Astrocyte of the cerebellum (primary cell): ENCODE data around the gene NECTIN1.

Source experiments
- DNase-seq: peaks from one replicate; pipeline ENCODE4 v3.0.0-alpha.2; 2011; ENCODE audit warnings: low read depth
- H3K4me3 ChIP-seq: 2 replicates; pipeline ENCODE4 v1.5.1; 2011; ENCODE audit warnings: mild to moderate bottlenecking, low read depth, low read length, moderate library complexity
- in situ Hi-C: cut with HindIII; loops from 2 replicates; pipeline ENCODE4 v1.10.0; 2017; ENCODE audit warnings: low sequenced_read_pairs
- TF ChIP-seq, protein P1 (sequence below): IDR thresholded peaks from 2 replicates; pipeline ENCODE4 v1.5.1; 2012; ENCODE audit warnings: low read length, low read depth, moderate library complexity, mild to moderate bottlenecking; ENCODE audit errors: missing control alignments

NECTIN1 gene

DNA sequence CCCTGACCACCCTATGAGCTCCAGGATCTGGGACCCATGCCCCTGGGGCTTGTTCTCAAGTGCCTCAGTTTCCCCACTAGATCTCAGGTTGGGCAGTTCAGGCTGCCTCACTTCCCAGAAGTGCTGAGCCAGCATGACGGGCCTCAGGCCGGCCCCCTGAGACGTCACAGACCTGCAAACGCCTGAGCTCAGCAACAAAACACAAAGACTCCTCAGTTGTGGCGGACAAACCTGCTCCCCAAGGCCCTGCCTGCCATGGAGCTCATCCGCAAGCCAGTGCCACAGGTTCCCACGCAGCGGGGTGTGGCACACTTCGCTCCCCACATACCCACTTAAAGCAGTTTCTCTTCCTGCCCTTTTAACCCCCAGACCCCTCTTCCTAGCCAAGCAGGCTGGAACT, 45.2 kb downstream of the NECTIN1 start:
- no peak for DNase-seq
- TF ChIP-seq, protein P1, sequence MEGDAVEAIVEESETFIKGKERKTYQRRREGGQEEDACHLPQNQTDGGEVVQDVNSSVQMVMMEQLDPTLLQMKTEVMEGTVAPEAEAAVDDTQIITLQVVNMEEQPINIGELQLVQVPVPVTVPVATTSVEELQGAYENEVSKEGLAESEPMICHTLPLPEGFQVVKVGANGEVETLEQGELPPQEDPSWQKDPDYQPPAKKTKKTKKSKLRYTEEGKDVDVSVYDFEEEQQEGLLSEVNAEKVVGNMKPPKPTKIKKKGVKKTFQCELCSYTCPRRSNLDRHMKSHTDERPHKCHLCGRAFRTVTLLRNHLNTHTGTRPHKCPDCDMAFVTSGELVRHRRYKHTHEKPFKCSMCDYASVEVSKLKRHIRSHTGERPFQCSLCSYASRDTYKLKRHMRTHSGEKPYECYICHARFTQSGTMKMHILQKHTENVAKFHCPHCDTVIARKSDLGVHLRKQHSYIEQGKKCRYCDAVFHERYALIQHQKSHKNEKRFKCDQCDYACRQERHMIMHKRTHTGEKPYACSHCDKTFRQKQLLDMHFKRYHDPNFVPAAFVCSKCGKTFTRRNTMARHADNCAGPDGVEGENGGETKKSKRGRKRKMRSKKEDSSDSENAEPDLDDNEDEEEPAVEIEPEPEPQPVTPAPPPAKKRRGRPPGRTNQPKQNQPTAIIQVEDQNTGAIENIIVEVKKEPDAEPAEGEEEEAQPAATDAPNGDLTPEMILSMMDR = no peak
- no peak overlapping the region for H3K4me3 ChIP-seq
- in situ Hi-C loops = no loop called here

DNA sequence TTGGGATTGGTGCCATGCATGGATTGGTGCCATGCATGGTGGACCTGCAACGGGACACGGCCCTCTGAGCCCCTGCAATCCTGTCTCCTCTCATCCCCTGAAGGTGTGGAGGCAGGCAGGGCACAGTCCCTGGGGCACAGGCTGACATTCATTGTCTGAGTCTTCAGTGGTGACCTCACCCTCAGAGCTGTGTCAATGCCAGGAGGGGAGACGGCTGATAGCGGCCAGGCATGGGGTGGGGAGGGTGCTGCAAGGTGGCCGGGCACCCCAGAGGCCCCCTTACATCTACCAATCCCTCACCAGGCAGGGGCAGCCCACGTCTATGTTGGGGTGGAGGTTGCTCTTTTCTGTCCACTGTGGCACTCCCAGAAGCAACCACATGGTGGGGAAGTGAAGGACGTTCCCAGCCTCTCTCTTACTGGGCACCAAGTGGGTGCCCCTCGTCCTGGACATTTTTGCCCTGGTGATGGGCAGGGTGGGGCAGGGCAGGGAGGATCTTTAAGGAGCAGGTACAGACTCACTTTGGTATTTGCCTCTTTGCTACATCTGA, 47.6 kb downstream of the NECTIN1 start:
- H3K4me3 ChIP-seq = no peak overlapping the region
- DNase-seq = no peak
- in situ Hi-C loops = no loop called here
- TF ChIP-seq, protein P1 = no peak

DNA sequence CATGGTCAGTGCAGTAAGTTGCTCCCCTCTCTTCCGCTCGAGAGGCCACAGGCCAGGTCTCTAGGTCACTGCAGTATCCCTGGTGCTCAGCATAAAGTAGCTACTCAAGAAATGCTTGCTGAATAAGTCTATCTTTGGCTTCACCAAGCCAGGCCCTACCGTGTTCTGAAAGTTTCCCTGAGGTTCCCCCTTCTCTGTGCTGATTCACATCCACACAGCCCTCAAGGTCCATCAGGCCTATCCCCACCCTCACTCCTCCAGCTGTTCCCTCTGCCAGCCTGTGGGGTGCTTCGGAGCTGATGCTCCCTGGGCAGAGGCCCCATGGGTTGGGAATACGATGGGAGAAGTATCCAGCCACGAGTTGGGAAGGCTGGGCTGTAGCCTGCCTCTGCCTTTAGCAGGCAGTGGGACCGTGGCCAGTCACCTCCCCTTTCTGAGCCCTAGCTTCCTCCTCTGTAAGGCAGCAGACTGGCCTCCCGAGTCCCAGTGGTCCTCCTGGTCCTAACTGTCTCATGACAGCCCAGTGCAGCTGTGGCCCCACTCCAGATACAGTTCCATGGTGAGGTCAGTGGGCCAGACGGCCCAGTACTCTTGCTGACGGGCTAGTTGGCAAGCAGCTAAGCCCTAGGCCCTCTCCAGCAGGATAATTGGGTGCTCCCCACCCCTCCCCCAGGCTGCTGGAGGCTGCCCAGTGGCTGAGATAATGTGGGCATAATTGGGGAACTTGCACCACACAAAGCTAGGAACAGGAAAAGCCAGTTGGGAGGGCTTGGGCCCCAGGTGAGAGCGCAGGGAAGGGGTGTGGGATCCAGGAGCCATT, 48.2 kb downstream of the NECTIN1 start:
- TF ChIP-seq, protein P1 = no peak
- H3K4me3 ChIP-seq = no peak overlapping the region
- in situ Hi-C loops = no loop called here
- DNase-seq = no peak

DNA sequence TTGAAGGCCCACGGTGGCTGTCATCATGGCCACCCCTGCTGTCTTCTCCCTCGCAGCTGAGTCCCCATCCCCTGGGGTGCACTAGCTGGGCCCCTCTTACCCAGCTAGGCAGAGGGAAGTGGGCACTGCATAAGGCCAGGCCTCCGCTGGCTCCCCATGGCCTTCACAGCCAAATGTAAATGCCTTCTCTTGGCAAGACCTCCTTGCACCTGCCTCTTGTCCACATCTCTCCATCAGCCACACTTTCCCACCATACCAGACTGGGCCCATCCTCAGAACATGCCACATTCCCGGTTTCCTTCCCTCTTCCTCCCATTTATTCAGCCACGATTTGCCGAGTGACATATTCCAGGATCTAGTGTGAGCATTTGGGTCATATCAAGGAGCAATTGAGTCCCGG, 49.7 kb downstream of the NECTIN1 start:
- in situ Hi-C loops = no loop called here
- no peak overlapping the region for H3K4me3 ChIP-seq
- DNase-seq = no peak
- TF ChIP-seq, protein P1 = no peak

DNA sequence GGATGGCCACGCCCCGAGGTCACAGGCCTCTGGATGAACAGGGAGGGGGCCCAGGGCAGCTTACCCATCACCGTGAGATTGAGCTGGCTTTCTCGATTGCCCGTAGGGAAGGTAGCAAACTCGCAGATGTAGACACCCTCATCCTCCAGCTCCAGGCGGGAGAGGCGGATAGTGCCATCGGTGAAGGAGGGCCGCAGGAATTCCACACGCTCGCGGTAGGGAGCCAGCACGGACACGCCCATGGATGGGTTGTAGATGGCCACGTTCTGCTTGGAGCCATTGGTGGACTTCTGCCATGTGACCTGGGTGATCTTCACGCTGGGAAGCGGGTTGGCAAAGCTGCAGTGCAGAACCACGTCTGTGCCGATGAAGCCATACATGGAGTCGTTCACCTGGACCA, 50.6 kb downstream of the NECTIN1 start:
- TF ChIP-seq, protein P1 = no peak
- no peak for DNase-seq
- no peak overlapping the region for H3K4me3 ChIP-seq
- in situ Hi-C loops = no loop called here

DNA sequence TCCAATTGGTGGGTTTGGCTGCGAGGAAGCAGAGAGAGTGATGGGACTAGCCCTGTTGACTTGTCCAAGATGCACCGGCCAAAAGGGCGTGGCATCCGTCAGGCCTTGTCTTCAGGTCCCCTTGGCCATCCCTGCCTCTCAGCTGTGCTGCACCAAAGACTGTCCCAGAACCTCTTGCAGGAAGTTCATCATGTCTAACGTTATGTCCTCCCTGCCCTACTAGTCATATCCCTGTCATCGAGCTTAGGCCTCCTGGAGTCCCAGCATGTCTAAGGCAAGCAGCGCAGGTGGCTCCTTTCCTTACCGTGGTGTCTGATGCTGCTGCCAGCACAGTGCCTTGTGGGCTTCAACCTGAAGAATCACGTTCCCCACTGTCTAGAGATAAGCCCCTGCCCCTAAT, 51.2 kb downstream of the NECTIN1 start:
- in situ Hi-C loops = no loop called here
- TF ChIP-seq, protein P1 = no peak
- no peak overlapping the region for H3K4me3 ChIP-seq
- no peak for DNase-seq
